Occipital lobe (tissue), 2 donors: ENCODE measurements around the gene KRTAP19-3. TPM values are rescaled to one million over a fixed set of nuclear protein-coding genes. Genes with fewer than 3 reads are reported as not detected.

Experiments
- small RNA-seq: library from RNA; depleted of rRNA; stranded (forward); fragments of <200 nt; gene quantifications from one replicate; pipeline ENCODE3, GENCODE V24; 2014
- total RNA-seq: library from RNA; depleted of rRNA; stranded (reverse); fragments of >200 nt; gene quantifications from one replicate; pipeline ENCODE4 v1.2.3, GENCODE V29; 2014

Gene KRTAP19-3
- total RNA-seq, 1 donor from 2014 or later, result not detected

Small RNAs within 50 kb of the gene (small RNA-seq; reads per million reads assigned to genes)
- not detected for gene AP000567.1
- gene KRTAP19-10P, result not detected
- gene KRTAP19-11P, result not detected
- gene KRTAP19-9P, result not detected

Other genes starting within 250 kb of the KRTAP19-3 start
- not detected for gene KRTAP24-1, start 209.1 kb downstream of the KRTAP19-3 start, total RNA-seq
- gene KRTAP25-1, start 202.5 kb downstream of the KRTAP19-3 start, total RNA-seq, result not detected
- gene KRTAP26-1, start 171.7 kb downstream of the KRTAP19-3 start, total RNA-seq, result not detected
- not detected for gene KRTAP27-1, start 154.3 kb downstream of the KRTAP19-3 start, total RNA-seq
- gene KRTAP23-1, start 143.4 kb downstream of the KRTAP19-3 start, total RNA-seq, result not detected
- gene KRTAP13-2, start 119.7 kb downstream of the KRTAP19-3 start, total RNA-seq, result not detected
- gene KRTAP13-1, start 96.0 kb downstream of the KRTAP19-3 start, total RNA-seq, result not detected
- gene KRTAP13-3, start 66.1 kb downstream of the KRTAP19-3 start, total RNA-seq, result not detected
- not detected for gene KRTAP13-4, start 61.8 kb downstream of the KRTAP19-3 start, total RNA-seq
- not detected for gene KRTAP15-1, start 51.7 kb downstream of the KRTAP19-3 start, total RNA-seq
- not detected for gene KRTAP19-1, start 11.6 kb downstream of the KRTAP19-3 start, total RNA-seq
- not detected for gene KRTAP19-2, start 4.6 kb downstream of the KRTAP19-3 start, total RNA-seq
- gene KRTAP19-4, start 5.2 kb upstream of the KRTAP19-3 start, total RNA-seq, result not detected
- not detected for gene KRTAP19-5, start 10.1 kb upstream of the KRTAP19-3 start, total RNA-seq
- gene KRTAP19-6, start 49.9 kb upstream of the KRTAP19-3 start, total RNA-seq, result not detected
- gene KRTAP19-7, start 69.3 kb upstream of the KRTAP19-3 start, total RNA-seq, result not detected
- not detected for gene KRTAP22-2, start 98.4 kb upstream of the KRTAP19-3 start, total RNA-seq
- gene KRTAP6-3, start 100.4 kb upstream of the KRTAP19-3 start, total RNA-seq, result not detected
- not detected for gene KRTAP6-2, start 106.9 kb upstream of the KRTAP19-3 start, total RNA-seq
- not detected for gene KRTAP22-1, start 109.1 kb upstream of the KRTAP19-3 start, total RNA-seq
- gene KRTAP6-1, start 121.9 kb upstream of the KRTAP19-3 start, total RNA-seq, result not detected
- gene KRTAP20-1, start 124.4 kb upstream of the KRTAP19-3 start, total RNA-seq, result not detected
- gene KRTAP20-4, start 128.6 kb upstream of the KRTAP19-3 start, total RNA-seq, result not detected
- not detected for gene KRTAP20-2, start 143.2 kb upstream of the KRTAP19-3 start, total RNA-seq
- gene KRTAP20-3, start 150.9 kb upstream of the KRTAP19-3 start, total RNA-seq, result not detected
- gene KRTAP21-3, start 226.8 kb upstream of the KRTAP19-3 start, total RNA-seq, result not detected